GM19043 (cell line): ENCODE measurements around the gene ENOPH1.

ENCODE experiments used
- ATAC-seq: cut with Tn5 transposase; IDR thresholded peaks from one replicate; pipeline ENCODE4 v1.9.1; 2021; ENCODE audit warnings: low read depth; ENCODE audit not compliant: unreplicated experiment

The ENOPH1 gene

DNA sequence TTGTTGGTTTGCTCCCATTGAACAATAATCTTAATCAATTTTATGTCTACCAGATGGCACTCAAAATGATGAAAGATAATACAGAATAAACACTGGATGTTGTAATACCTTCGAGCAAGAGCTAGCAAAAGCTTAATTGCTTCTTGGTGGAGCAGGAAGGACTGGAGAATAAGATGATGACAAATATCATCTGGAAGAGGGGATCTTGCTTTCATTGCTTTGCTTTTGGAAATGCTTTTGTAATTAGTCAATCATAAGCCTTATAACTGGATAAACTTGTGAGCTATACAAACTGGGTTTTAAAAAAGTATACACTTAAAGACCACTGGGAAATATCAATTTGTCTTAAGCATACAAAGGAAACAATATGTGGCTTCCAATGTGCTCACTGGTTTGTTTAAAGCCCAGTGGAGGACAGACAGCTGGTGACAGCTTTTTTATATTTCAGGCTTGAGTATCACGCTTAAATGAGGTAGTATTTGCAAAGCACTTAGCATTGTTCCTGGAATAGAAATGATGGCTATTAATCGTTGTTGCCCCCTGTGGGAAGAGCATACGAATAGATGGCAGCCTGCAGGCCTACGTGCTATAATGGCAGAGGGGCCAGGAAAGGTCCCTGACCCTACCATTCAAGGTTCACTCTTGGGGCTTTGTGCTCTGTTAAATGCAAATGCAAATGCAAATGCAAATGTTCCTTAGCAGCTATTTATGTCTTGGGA, 70.2 kb downstream of the ENOPH1 start:
- no peak for ATAC-seq

DNA sequence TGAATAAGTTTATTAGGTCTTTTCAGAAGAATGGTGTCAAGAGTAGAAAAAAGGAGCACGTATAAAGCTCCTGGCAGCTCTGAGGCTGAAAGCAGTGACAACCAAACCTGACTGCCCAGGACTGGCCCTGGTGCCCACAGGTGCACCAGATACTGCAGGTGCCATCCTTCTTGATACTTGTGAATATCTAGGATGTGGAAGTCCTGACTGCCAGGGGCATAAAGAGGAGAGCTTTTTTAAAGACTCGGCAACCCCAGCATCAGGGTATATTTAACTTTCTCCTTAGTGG, 70.7 kb downstream of the ENOPH1 start:
- ATAC-seq: no peak

DNA sequence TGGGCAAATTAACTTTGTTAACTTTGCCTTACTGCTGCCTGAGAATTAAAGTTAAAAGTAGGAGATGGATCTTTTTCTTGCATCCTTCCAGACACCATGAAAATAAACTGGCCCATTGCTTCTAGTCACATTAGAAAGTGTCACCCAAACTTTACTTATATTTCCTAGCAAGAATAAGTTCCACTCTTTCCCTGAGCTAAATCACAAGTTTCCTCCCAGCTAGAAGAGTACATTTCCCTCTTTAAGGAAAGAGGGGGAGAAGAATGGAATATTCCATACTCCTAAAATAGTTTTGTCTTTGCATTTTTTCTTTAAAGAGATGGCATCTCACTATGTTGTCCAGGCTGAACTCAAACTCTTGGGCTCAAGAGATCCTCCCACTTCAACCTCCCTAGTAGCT, 77.6 kb downstream of the ENOPH1 start:
- ATAC-seq: no peak

DNA sequence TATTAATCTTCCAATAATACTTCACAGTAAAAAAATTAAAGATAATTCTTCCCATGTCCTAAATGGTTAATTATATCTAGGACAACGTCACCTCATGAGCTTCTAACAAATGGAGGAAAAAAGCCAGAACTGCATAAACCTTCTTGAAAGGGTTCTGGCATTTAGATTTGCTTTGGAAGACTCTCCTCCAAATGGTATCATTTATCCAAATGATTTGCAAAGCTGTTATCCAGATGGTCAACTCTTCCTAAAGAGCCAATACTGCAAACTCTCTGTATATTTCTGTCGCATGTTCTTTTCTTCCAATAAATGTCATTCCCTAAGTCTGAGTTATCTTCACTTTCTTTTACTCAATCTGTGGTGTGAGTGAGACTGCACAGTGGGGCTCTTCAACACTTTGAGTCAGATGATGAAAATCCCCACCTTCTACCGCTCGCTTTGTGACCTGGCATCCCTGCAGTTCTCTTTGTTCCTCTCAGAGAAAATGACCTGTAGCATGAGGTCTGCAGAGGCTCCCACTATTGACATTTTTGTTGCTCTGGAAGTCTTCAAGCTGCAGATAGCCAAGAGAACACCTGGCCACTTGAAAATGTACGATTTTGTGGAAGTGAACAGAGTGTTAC, 78.5 kb downstream of the ENOPH1 start:
- ATAC-seq: no peak

DNA sequence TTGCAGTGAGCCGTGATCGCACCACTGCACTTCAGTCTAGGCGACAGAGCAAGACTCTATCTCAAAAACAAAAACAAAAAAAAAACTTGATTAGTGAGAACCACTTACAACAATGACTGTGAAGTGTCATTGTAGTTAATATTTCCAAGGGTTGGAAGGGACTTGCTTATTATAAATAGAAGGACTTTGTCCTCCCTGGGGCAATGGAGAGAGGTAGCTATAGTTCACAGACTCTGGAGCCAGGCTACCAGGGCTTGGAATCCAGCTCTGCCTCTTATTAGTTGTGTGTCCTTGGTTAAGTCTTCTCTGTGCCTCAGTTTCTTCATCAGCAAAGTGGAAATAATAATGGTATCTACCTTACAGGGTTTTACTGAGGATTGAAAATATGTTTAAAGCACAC, 79.8 kb downstream of the ENOPH1 start:
- ATAC-seq: no peak
